Caco-2 (cell line): ENCODE measurements around the gene NUAK1. TPM values are rescaled to one million over a fixed set of nuclear protein-coding genes. Genes with fewer than 3 reads are reported as not detected.

Experiments used
- BruUV-seq: library from RNA; stranded (reverse); fragments of 400-500 nt; replicated peaks from 2 replicates; lab custom pipeline; 2021; lab: Mats Ljungman, UMichigan
- CTCF ChIA-PET: fragments of 300-600 bp; sonication (Branson Sonifier 250); formaldehyde crosslinking; loops from one replicate; lab custom pipeline; 2022; ENCODE audit warnings: antibody characterized with exemption; lab: Charles Lee
- POLR2A ChIA-PET: fragments of 300-600 bp; sonication (Branson Sonifier 250); formaldehyde crosslinking; loops from one replicate; lab custom pipeline; 2022; ENCODE audit warnings: antibody characterized with exemption; lab: Charles Lee
- DNase-seq, 2 experiments: peaks; one replicate each; pipeline versions ENCODE4 v3.0.0 to v3.0.0-alpha.2; 2020 to 2022
- H3K27me3 ChIP-seq: replicated peaks from 2 replicates; pipeline ENCODE4 v1.6.0; 2011; ENCODE audit warnings: low read length; ENCODE audit not compliant: control insufficient read depth, insufficient read depth
- H3K36me3 ChIP-seq: 2 replicates; pipeline ENCODE4 v1.5.1; 2011; ENCODE audit warnings: low read length; ENCODE audit not compliant: control insufficient read depth, insufficient read depth
- H3K4me1 ChIP-seq: fragments of 250-450 bp; sonication (Bioruptor Pico); 2 replicates; pipeline ENCODE4 v1.5.1; 2020; ENCODE audit warnings: mild to moderate bottlenecking
- H3K4me3 ChIP-seq: 2 replicates; pipeline ENCODE4 v1.5.1; 2011; ENCODE audit warnings: low read depth, mild to moderate bottlenecking, control low read depth, low read length
- H3K9me3 ChIP-seq: fragments of 250-450 bp; sonication (Bioruptor Pico); 2 replicates; pipeline ENCODE4 v1.5.1; 2020; ENCODE audit warnings: mild to moderate bottlenecking, moderate library complexity
- H3K27ac Mint-ChIP-seq: one replicate; pipeline ENCODE4 v1.8.0; 2022; ENCODE audit warnings: mixed read lengths; ENCODE audit not compliant: unreplicated experiment
- H3K27me3 Mint-ChIP-seq: one replicate; pipeline ENCODE4 v1.8.0; 2022; ENCODE audit warnings: mixed read lengths; ENCODE audit not compliant: insufficient read depth, unreplicated experiment
- H3K36me3 Mint-ChIP-seq: one replicate; pipeline ENCODE4 v1.8.0; 2022; ENCODE audit warnings: mild to moderate bottlenecking, mixed read lengths; ENCODE audit not compliant: insufficient read depth, unreplicated experiment
- H3K4me1 Mint-ChIP-seq: one replicate; pipeline ENCODE4 v1.8.0; 2022; ENCODE audit warnings: low read depth, mixed read lengths; ENCODE audit not compliant: unreplicated experiment
- H3K4me3 Mint-ChIP-seq: one replicate; pipeline ENCODE4 v1.8.0; 2022; ENCODE audit warnings: mild to moderate bottlenecking, moderate library complexity, mixed read lengths; ENCODE audit not compliant: unreplicated experiment
- H3K9me3 Mint-ChIP-seq: one replicate; pipeline ENCODE4 v1.8.0; 2022; ENCODE audit warnings: mixed read lengths; ENCODE audit not compliant: unreplicated experiment
- CTCF ChIP-seq, 2 experiments: fragments of 200-600 bp in 1 of 2; IDR thresholded peaks; 1 replicate in 1 of 2; 2 replicates in 1 of 2; pipeline versions ENCODE4 v1.5.1 to v1.8.0; 2011 to 2022; ENCODE audit warnings: antibody characterized with exemption in 1 of 2, control low read depth in 1 of 2, inconsistent platforms in 1 of 2, low read depth in 1 of 2, low read length in 1 of 2, mild to moderate bottlenecking in 1 of 2, moderate library complexity in 1 of 2; ENCODE audit not compliant: insufficient read depth in 1 of 2, severe bottlenecking in 1 of 2, unreplicated experiment in 1 of 2
- intact Hi-C: fragments of 100-400 bp; cut with micrococcal nuclease; formaldehyde crosslinking; loops from one replicate; pipeline ENCODE4 v1.10.0; 2022; ENCODE audit not compliant: unreplicated experiment
- total RNA-seq: library from RNA; stranded (reverse); gene quantifications from 2 replicates; pipeline ENCODE4 v1.2.3, GENCODE V29; 2022

Gene NUAK1
- total RNA-seq, 1 experiment from 2014 or later, result 3.7 TPM

GRCh38 chr12:106171117-106171750 is 32.5 kb upstream of the NUAK1 start:
- Mint-ChIP-seq H3K9me3 (no peaks in the 10 kb centered on the region), H3K4me3 (no peak overlapping the region), H3K4me1 (no peaks in the 10 kb centered on the region), H3K36me3 (no peaks in the 10 kb centered on the region), H3K27me3 (peaks cover 12% of the 10 kb centered on the region), H3K27ac (no peak overlapping the region)
- no peaks in the 10 kb centered on the region for H3K36me3 ChIP-seq
- POLR2A ChIA-PET, result no interaction called here
- DNase-seq, result no peak
- no TSS peak for BruUV-seq
- no peak overlapping the region for H3K4me3 ChIP-seq
- H3K4me1 ChIP-seq, result no peaks in the 10 kb centered on the region
- H3K27me3 ChIP-seq, result no peaks in the 10 kb centered on the region
- CTCF ChIA-PET, result interaction anchor here (0.7 to 2.1 kb wide), 4 partner anchors 22 to 378 kb away, joined by 3 to 9 read pairs (median 3); no protein-coding TSS in a partner anchor
- TF ChIP-seq CTCF (IDR thresholded peaks at IDR 0.05; ENCODE audit: insufficient read depth in 1 of 2, low read depth in 1 of 2, low read length in 1 of 2, severe bottlenecking in 1 of 2, unreplicated experiment in 1 of 2), result no peak
- intact Hi-C loops, result loop anchor here (1.0 kb wide), 1 partner anchor 53 kb away; no protein-coding TSS in a partner anchor
- no peaks in the 10 kb centered on the region; the same call in 1 of the 2 replicates for H3K9me3 ChIP-seq

DNA sequence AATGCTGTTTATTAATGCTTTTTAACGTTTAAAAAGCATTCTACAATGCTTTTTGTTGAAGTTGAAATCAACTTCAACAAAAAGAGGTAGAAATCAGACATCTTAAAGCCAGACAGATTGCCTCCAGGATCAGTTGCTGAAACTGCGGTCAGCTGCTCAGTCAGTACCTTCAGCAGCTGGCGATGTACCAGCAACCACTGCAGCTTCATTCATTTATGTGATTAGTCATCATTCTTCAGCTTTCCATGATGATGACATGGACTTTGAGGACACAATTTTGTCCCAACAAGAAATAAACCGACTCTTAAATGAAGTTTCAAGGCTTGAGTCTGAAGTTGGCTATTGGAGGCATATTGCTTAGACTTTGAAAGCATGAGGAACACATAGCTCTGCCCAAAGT is 31.5 kb upstream of the NUAK1 start:
- H3K9me3 ChIP-seq, result no peaks in the 10 kb centered on the region; the same call in 1 of the 2 replicates
- Mint-ChIP-seq H3K27ac (no peak overlapping the region), H3K4me1 (no peaks in the 10 kb centered on the region), H3K9me3 (no peaks in the 10 kb centered on the region), H3K27me3 (peaks cover 12% of the 10 kb centered on the region), H3K36me3 (no peaks in the 10 kb centered on the region), H3K4me3 (no peak overlapping the region)
- no TSS peak for BruUV-seq
- ChIA-PET CTCF (interaction anchor here (2.1 kb wide), 1 partner anchor 54 kb away, joined by 9 read pairs; no protein-coding TSS in a partner anchor), POLR2A (no interaction called here)
- DNase-seq, result no peak
- H3K36me3 ChIP-seq, result no peaks in the 10 kb centered on the region
- H3K4me3 ChIP-seq, result no peak overlapping the region
- H3K4me1 ChIP-seq, result no peaks in the 10 kb centered on the region
- no peaks in the 10 kb centered on the region for H3K27me3 ChIP-seq
- intact Hi-C loops, result no loop called here
- no peak for TF ChIP-seq CTCF (IDR thresholded peaks at IDR 0.05; ENCODE audit: insufficient read depth in 1 of 2, low read depth in 1 of 2, low read length in 1 of 2, severe bottlenecking in 1 of 2, unreplicated experiment in 1 of 2)

DNA sequence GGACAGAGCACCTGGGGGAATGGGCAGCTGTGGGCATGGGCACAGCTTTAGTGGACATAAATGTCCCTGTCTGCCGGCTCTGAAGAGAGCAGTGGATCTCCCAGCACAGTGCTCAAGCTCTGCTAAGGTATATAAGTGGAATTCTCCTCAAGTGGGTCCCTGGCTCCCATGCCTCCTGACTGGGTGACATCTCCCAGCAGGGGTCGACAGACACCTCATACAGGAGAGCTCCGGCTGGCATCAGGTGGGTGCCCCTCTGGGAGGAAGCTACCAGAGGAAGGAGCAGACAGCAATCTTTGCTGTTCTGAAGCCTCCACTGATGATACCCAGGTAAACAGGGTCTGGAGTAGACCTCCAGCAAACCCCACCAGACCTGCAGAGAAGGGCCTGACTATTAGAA is 25.0 kb upstream of the NUAK1 start:
- Histone ChIP-seq H3K4me1 (no peaks in the 10 kb centered on the region), H3K9me3 (no peaks in the 10 kb centered on the region; the same call in none of the 2 replicates), H3K4me3 (no peak overlapping the region), H3K27me3 (no peaks in the 10 kb centered on the region), H3K36me3 (no peaks in the 10 kb centered on the region)
- no peak for TF ChIP-seq CTCF (IDR thresholded peaks at IDR 0.05; ENCODE audit: insufficient read depth in 1 of 2, low read depth in 1 of 2, low read length in 1 of 2, severe bottlenecking in 1 of 2, unreplicated experiment in 1 of 2)
- BruUV-seq, result no TSS peak
- intact Hi-C loops, result no loop called here
- Mint-ChIP-seq H3K4me3 (no peak overlapping the region), H3K4me1 (no peaks in the 10 kb centered on the region), H3K27me3 (peaks cover 1% of the 10 kb centered on the region), H3K27ac (no peak overlapping the region), H3K9me3 (no peaks in the 10 kb centered on the region), H3K36me3 (no peaks in the 10 kb centered on the region)
- ChIA-PET CTCF (no interaction called here), POLR2A (no interaction called here)
- no peak for DNase-seq
